HEK293 (cell line): ENCODE measurements around the gene ENAM.
"Not testable (repeated sequence)": the region's sequence is repeated elsewhere in the genome, so short reads cannot be mapped to it uniquely, and the experiment has no call there.

Experiments
- CTCF ChIA-PET: fragments of 350-600 bp; formaldehyde crosslinking; extraction: SDS; loops from one replicate; lab custom pipeline; 2021; ENCODE audit warnings: antibody characterized with exemption; lab: Yijun Ruan, JAX
- POLR2A ChIA-PET: fragments of 300-600 bp; formaldehyde crosslinking; extraction: SDS; loops from one replicate; lab custom pipeline; 2020; ENCODE audit warnings: antibody characterized with exemption, inconsistent platforms; lab: Yijun Ruan, JAX
- H3K27ac ChIP-seq: fragments of 200-500 bp; sonication (Bioruptor generic); 2 replicates; pipeline ENCODE4 v1.5.1; 2014; ENCODE audit warnings: low read depth, low read length, control low read depth, inconsistent platforms; ENCODE audit errors: extremely low read depth
- H3K36me3 ChIP-seq, 2 experiments: fragments of 200-500 bp in 1 of 2; sonication (Bioruptor generic) in 1 of 2; 1 replicate in 1 of 2; 2 replicates in 1 of 2; pipeline ENCODE4 v1.5.1; 2014 to 2017; ENCODE audit warnings: inconsistent platforms in 2 of 2, low read length in 2 of 2; ENCODE audit not compliant: control insufficient read depth in 2 of 2, insufficient read depth in 1 of 2
- H3K4me1 ChIP-seq: fragments of 200-500 bp; sonication (Bioruptor generic); 2 replicates; pipeline ENCODE4 v1.5.1; 2014; ENCODE audit warnings: mild to moderate bottlenecking, low read length, inconsistent platforms; ENCODE audit not compliant: control insufficient read depth, insufficient read depth
- H3K4me3 ChIP-seq: 2 replicates; pipeline ENCODE4 v1.5.1; 2011; ENCODE audit warnings: low read depth, mild to moderate bottlenecking, control low read depth, low read length, moderate library complexity
- H3K9me3 ChIP-seq: fragments of 200-500 bp; sonication (Bioruptor generic); 2 replicates; pipeline ENCODE4 v1.5.1; 2014; ENCODE audit warnings: low read depth, low read length, inconsistent platforms; ENCODE audit not compliant: control insufficient read depth, insufficient read depth
- AEBP2 ChIP-seq: fragments of 450-650 bp; formaldehyde crosslinking; IDR thresholded peaks from 2 replicates; pipeline ENCODE4 v1.5.1; 2016; ENCODE audit warnings: missing biosample characterization, missing genetic modification characterization, borderline replicate concordance
- BCL11A ChIP-seq: fragments of 450-650 bp; formaldehyde crosslinking; IDR thresholded peaks from 2 replicates; pipeline ENCODE4 v1.5.1; 2016; ENCODE audit warnings: low read depth, missing biosample characterization, missing genetic modification characterization
- GLI4 ChIP-seq: fragments of 450-650 bp; formaldehyde crosslinking; IDR thresholded peaks from 2 replicates; pipeline ENCODE4 v1.5.1; 2016; ENCODE audit warnings: missing biosample characterization, missing genetic modification characterization
- GLIS1 ChIP-seq: fragments of 450-650 bp; formaldehyde crosslinking; IDR thresholded peaks from 2 replicates; pipeline ENCODE4 v1.5.1; 2016; ENCODE audit warnings: missing biosample characterization, missing genetic modification characterization
- IKZF3 ChIP-seq: fragments of 450-650 bp; IDR thresholded peaks from 2 replicates; pipeline ENCODE4 v1.5.0; 2018; ENCODE audit warnings: missing biosample characterization, mild to moderate bottlenecking, missing genetic modification characterization, moderate library complexity
- OSR2 ChIP-seq: fragments of 450-650 bp; formaldehyde crosslinking; IDR thresholded peaks from 2 replicates; pipeline ENCODE4 v1.5.1; 2016; ENCODE audit warnings: missing biosample characterization, missing genetic modification characterization
- YY2 ChIP-seq: fragments of 450-650 bp; formaldehyde crosslinking; IDR thresholded peaks from 2 replicates; pipeline ENCODE4 v1.5.1; 2016; ENCODE audit warnings: missing biosample characterization, missing genetic modification characterization
- ZNF157 ChIP-seq: fragments of 450-650 bp; formaldehyde crosslinking; IDR thresholded peaks from 2 replicates; pipeline ENCODE4 v1.5.1; 2016; ENCODE audit warnings: missing biosample characterization, missing genetic modification characterization
- ZNF184 ChIP-seq: fragments of 450-650 bp; IDR thresholded peaks from 2 replicates; pipeline ENCODE4 v1.5.1; 2018; ENCODE audit warnings: missing biosample characterization, mild to moderate bottlenecking, missing genetic modification characterization
- ZNF24 ChIP-seq: fragments of 450-650 bp; formaldehyde crosslinking; IDR thresholded peaks from 2 replicates; pipeline ENCODE4 v1.5.1; 2016; ENCODE audit warnings: missing biosample characterization, missing genetic modification characterization
- ZNF518A ChIP-seq: fragments of 450-650 bp; formaldehyde crosslinking; conservative IDR thresholded peaks from 2 replicates; pipeline ENCODE4 v1.5.1; 2016; ENCODE audit warnings: low read depth, missing biosample characterization, missing genetic modification characterization
- ZNF529 ChIP-seq: fragments of 450-650 bp; formaldehyde crosslinking; IDR thresholded peaks from 2 replicates; pipeline ENCODE4 v1.5.1; 2017; ENCODE audit warnings: missing genetic modification characterization, missing biosample characterization; ENCODE audit not compliant: insufficient replicate concordance
- ZNF629 ChIP-seq: fragments of 450-650 bp; formaldehyde crosslinking; IDR thresholded peaks from 2 replicates; pipeline ENCODE4 v1.5.1; 2017; ENCODE audit warnings: missing biosample characterization, missing genetic modification characterization
- ZNF660 ChIP-seq: fragments of 450-650 bp; IDR thresholded peaks from 2 replicates; pipeline ENCODE4 v1.5.1; 2018; ENCODE audit warnings: missing biosample characterization, mild to moderate bottlenecking, missing genetic modification characterization
- ZNF704 ChIP-seq: fragments of 450-650 bp; formaldehyde crosslinking; IDR thresholded peaks from 2 replicates; pipeline ENCODE4 v1.5.1; 2016; ENCODE audit warnings: missing biosample characterization, missing genetic modification characterization
- ZNF791 ChIP-seq: fragments of 450-650 bp; formaldehyde crosslinking; IDR thresholded peaks from 2 replicates; pipeline ENCODE4 v1.5.1; 2016; ENCODE audit warnings: missing biosample characterization, missing genetic modification characterization
- ZNF792 ChIP-seq: fragments of 450-650 bp; formaldehyde crosslinking; IDR thresholded peaks from 2 replicates; pipeline ENCODE4 v1.5.1; 2016; ENCODE audit warnings: missing biosample characterization, missing genetic modification characterization
- ZNF843 ChIP-seq: fragments of 450-650 bp; formaldehyde crosslinking; IDR thresholded peaks from 2 replicates; pipeline ENCODE4 v1.5.1; 2016; ENCODE audit warnings: missing biosample characterization, missing genetic modification characterization

ENAM gene

GRCh38 chr4:70660106-70660505 lies 31.6 kb downstream of the ENAM start (continued):
- no peak for TF ChIP-seq ZNF518A (tag by site-specific recombination)
- TF ChIP-seq YY2, result no peak
- TF ChIP-seq ZNF529, result no peak
- no peak for TF ChIP-seq AEBP2 (tag by site-specific recombination)
- TF ChIP-seq GLI4, result no peak

- CTCF ChIA-PET, H3K4me1 ChIP-seq, H3K9me3 ChIP-seq, H3K36me3 ChIP-seq, H3K4me3 ChIP-seq, H3K27ac ChIP-seq, POLR2A ChIA-PET: not testable (repeated sequence)
Observed at GRCh38 chr4:70661309-70661922, 32.9 kb downstream of the ENAM start.

GRCh38 chr4:70666369-70666768 lies 37.8 kb downstream of the ENAM start, which contains the start of gene JCHAIN:
JCHAIN (minus strand) TSS chr4:70666508; CDS start chr4:70666490, 18 bp downstream.
- Histone ChIP-seq H3K27ac (no peak within 1 kb of the TSS), H3K4me3 (no peak within 1 kb of the TSS)

More at GRCh38 chr4:70666369-70666768, 37.8 kb downstream of the ENAM start, which contains the start of gene JCHAIN:
- H3K4me1 ChIP-seq, result no peaks in the 10 kb centered on the region
- no peaks in the 10 kb centered on the region for H3K9me3 ChIP-seq
- ChIA-PET POLR2A (no interaction called here), CTCF (interaction anchor here (1.6 kb wide), 1 partner anchor 14 kb away, joined by 3 read pairs; no protein-coding TSS in a partner anchor)
- H3K36me3 ChIP-seq, result no peaks in the 10 kb centered on the region
- TF ChIP-seq ZNF704 (tag by site-specific recombination) (no peak), ZNF843 (tag by site-specific recombination) (no peak), OSR2 (tag by site-specific recombination) (no peak), ZNF660 (tag by site-specific recombination) (no peak), ZNF629 (tag by site-specific recombination) (no peak), ZNF791 (no peak), BCL11A (tag by site-specific recombination) (no peak), ZNF184 (tag by site-specific recombination) (no peak), ZNF24 (tag by site-specific recombination) (no peak), GLIS1 (tag by site-specific recombination) (no peak), ZNF792 (no peak), IKZF3 (tag by site-specific recombination) (no peak), ZNF157 (no peak)
- TF ChIP-seq, all 188 proteins: peak for 0
